Measurements from ENCODE around the gene C1orf35.

DNA sequence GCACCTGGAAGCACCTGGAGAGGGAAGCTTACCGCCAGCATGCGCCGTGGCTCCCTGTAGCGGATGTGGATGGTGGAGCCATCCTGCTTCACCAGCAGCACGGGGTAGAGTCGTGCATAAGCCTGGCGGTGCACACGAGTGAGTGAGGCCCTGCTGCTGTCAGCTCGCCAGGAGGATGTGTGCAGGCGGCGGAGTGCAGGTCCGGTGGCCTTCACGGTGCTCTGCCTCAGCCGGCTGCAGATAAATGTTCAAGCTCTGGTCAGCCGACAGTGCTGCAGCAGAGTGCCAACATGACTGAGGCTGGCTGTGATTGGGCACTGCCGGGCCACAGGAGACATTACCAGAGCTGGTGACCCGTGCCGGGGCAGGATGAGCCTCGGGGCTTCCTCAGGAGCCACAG, 4.5 kb upstream of the C1orf35 start:
- TF ChIP-seq, protein P1, sequence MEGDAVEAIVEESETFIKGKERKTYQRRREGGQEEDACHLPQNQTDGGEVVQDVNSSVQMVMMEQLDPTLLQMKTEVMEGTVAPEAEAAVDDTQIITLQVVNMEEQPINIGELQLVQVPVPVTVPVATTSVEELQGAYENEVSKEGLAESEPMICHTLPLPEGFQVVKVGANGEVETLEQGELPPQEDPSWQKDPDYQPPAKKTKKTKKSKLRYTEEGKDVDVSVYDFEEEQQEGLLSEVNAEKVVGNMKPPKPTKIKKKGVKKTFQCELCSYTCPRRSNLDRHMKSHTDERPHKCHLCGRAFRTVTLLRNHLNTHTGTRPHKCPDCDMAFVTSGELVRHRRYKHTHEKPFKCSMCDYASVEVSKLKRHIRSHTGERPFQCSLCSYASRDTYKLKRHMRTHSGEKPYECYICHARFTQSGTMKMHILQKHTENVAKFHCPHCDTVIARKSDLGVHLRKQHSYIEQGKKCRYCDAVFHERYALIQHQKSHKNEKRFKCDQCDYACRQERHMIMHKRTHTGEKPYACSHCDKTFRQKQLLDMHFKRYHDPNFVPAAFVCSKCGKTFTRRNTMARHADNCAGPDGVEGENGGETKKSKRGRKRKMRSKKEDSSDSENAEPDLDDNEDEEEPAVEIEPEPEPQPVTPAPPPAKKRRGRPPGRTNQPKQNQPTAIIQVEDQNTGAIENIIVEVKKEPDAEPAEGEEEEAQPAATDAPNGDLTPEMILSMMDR (conservative IDR thresholded peaks at IDR 0.05) = no peak
- TF ChIP-seq ZFX (IDR thresholded peaks at IDR 0.05) = no peak

Data from C4-2B (cell line).